ENCODE data around the gene MOB2. TPM values are rescaled to one million over a fixed set of nuclear protein-coding genes. Genes with fewer than 3 reads are reported as not detected.

MOB2 gene
- total and polyA plus RNA-seq, 2 of the 13 experiments (the other 11 are each of a cell fraction or from before 2014, with no cell fraction given): 21.8 to 27.7 TPM

GRCh38 chr11:1523077-1523476, 36.5 kb upstream of the MOB2 start (continued):
- no peak for TF ChIP-seq FLYWCH1 (CRISPR knock-in tag; IDR thresholded peaks at IDR 0.05)
- no peak for TF ChIP-seq PLRG1 (conservative IDR thresholded peaks at IDR 0.05)
- TF ChIP-seq RFXAP (CRISPR knock-in tag; IDR thresholded peaks at IDR 0.05; ENCODE audit: borderline replicate concordance): no peak

DNA sequence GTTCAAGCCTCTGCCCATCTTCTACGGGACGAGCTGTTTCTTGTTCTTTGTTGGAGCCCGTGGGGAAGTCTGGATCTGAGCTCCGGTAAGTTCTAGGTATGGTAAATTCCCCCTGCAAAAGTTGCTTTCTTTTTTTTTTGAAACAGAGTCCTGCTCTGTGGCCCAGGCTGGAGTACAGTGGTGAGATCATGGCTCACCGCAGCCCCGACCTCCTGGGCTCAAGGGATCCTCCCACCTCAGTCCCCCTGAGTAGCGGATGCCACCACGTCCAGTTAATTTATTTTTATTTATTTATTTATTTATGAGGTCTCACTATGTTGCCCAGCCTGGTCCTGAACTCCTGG, 35.5 kb upstream of the MOB2 start:
- no peak for TF ChIP-seq ZSCAN30 (CRISPR knock-in tag; IDR thresholded peaks at IDR 0.05)
- TF ChIP-seq ATAD3A (CRISPR knock-in tag; IDR thresholded peaks at IDR 0.05): no peak
- TF ChIP-seq SUZ12 (IDR thresholded peaks at IDR 0.05; ENCODE audit: low read depth, low read length): no peak
- no peak for TF ChIP-seq E2F2 (CRISPR knock-in tag; IDR thresholded peaks at IDR 0.05; ENCODE audit: borderline replicate concordance)
- TF ChIP-seq, protein P1, sequence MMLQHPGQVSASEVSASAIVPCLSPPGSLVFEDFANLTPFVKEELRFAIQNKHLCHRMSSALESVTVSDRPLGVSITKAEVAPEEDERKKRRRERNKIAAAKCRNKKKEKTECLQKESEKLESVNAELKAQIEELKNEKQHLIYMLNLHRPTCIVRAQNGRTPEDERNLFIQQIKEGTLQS (CRISPR knock-in tag; IDR thresholded peaks at IDR 0.05): no peak
- TF ChIP-seq NKX3-1 (CRISPR knock-in tag; IDR thresholded peaks at IDR 0.05): no peak
- TF ChIP-seq ZNF772 (CRISPR knock-in tag; IDR thresholded peaks at IDR 0.05): no peak
- TF ChIP-seq, protein P2, sequence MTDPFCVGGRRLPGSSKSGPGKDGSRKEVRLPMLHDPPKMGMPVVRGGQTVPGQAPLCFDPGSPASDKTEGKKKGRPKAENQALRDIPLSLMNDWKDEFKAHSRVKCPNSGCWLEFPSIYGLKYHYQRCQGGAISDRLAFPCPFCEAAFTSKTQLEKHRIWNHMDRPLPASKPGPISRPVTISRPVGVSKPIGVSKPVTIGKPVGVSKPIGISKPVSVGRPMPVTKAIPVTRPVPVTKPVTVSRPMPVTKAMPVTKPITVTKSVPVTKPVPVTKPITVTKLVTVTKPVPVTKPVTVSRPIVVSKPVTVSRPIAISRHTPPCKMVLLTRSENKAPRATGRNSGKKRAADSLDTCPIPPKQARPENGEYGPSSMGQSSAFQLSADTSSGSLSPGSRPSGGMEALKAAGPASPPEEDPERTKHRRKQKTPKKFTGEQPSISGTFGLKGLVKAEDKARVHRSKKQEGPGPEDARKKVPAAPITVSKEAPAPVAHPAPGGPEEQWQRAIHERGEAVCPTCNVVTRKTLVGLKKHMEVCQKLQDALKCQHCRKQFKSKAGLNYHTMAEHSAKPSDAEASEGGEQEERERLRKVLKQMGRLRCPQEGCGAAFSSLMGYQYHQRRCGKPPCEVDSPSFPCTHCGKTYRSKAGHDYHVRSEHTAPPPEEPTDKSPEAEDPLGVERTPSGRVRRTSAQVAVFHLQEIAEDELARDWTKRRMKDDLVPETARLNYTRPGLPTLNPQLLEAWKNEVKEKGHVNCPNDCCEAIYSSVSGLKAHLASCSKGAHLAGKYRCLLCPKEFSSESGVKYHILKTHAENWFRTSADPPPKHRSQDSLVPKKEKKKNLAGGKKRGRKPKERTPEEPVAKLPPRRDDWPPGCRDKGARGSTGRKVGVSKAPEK (CRISPR knock-in tag; IDR thresholded peaks at IDR 0.05; ENCODE audit: borderline replicate concordance): no peak
- TF ChIP-seq ZUFSP (CRISPR knock-in tag; IDR thresholded peaks at IDR 0.05; ENCODE audit: borderline replicate concordance): no peak
- no peak for TF ChIP-seq ZNF44 (CRISPR knock-in tag; IDR thresholded peaks at IDR 0.05)
- no peak for TF ChIP-seq ZNF225 (CRISPR knock-in tag; IDR thresholded peaks at IDR 0.05)
- H2AFZ ChIP-seq (ENCODE audit: low read length): no peak overlapping the region
- no peak overlapping the region for H3K27ac ChIP-seq (ENCODE audit: extremely low read length, insufficient read depth, low read length)
- H3K4me3 ChIP-seq (replicated peaks in 1 of 3; ENCODE audit: insufficient read depth in 1 of 3, low read depth in 2 of 3, low read length in 3 of 3): no peak overlapping the region
- ChIA-PET POLR2A (no interaction called here), CTCF (ENCODE audit: low intra/inter-chr PET ratio, low total read pairs) (no interaction called here)
- no peak overlapping the region for H3K9ac ChIP-seq (ENCODE audit: insufficient read depth, low read depth, low read length)
- DNase-seq (ENCODE audit: low spot score) (no peak), FAIRE-seq (no peak), ATAC-seq (no peak)
- H3K27me3 ChIP-seq (ENCODE audit: control insufficient read depth in 1 of 2, insufficient read depth in 2 of 2, low read length in 2 of 2): no peaks in the 10 kb centered on the region
- no TSS peak for BruUV-seq (replicated peaks)
- no peak overlapping the region for H3K4me2 ChIP-seq (ENCODE audit: low read depth, low read length)
- peaks cover 6% of the 10 kb centered on the region for H3K79me2 ChIP-seq (ENCODE audit: insufficient read depth, low read length)
- H3K4me1 ChIP-seq (ENCODE audit: insufficient read depth, low read length): peaks cover 15% of the 10 kb centered on the region
- H4K20me1 ChIP-seq (ENCODE audit: insufficient read depth, low read length): peaks cover 46% of the 10 kb centered on the region
- H3K9me3 ChIP-seq (ENCODE audit: low read length): no peaks in the 10 kb centered on the region
- H3K36me3 ChIP-seq (replicated peaks in 1 of 2; ENCODE audit: control insufficient read depth in 1 of 2, insufficient read depth in 2 of 2, low read length in 2 of 2): no peaks in the 10 kb centered on the region
- intact Hi-C loops (cut with micrococcal nuclease; ENCODE audit: unreplicated experiment) (no loop called here), in situ Hi-C loops (cut with HindIII; ENCODE audit: extremely low pct_ligation_motif_present, low pct_unique_long_range_greater_than_20kb) (no loop called here)
- WGBS (ENCODE audit: low lambda C conversion rate): 94% methylated on average over 8 of the region's 8 CpGs
